Regular cardiac myocyte (primary cell): ENCODE data around the gene GRIN3B. TPM values are rescaled to one million over a fixed set of nuclear protein-coding genes. Genes with fewer than 3 reads are reported as not detected.

Experiments used
- total RNA-seq: library from RNA; depleted of rRNA; stranded (reverse); fragments of >200 nt; gene quantifications from 2 replicates; pipeline ENCODE4 v1.2.3, GENCODE V29; 2014

GRIN3B gene, protein sequence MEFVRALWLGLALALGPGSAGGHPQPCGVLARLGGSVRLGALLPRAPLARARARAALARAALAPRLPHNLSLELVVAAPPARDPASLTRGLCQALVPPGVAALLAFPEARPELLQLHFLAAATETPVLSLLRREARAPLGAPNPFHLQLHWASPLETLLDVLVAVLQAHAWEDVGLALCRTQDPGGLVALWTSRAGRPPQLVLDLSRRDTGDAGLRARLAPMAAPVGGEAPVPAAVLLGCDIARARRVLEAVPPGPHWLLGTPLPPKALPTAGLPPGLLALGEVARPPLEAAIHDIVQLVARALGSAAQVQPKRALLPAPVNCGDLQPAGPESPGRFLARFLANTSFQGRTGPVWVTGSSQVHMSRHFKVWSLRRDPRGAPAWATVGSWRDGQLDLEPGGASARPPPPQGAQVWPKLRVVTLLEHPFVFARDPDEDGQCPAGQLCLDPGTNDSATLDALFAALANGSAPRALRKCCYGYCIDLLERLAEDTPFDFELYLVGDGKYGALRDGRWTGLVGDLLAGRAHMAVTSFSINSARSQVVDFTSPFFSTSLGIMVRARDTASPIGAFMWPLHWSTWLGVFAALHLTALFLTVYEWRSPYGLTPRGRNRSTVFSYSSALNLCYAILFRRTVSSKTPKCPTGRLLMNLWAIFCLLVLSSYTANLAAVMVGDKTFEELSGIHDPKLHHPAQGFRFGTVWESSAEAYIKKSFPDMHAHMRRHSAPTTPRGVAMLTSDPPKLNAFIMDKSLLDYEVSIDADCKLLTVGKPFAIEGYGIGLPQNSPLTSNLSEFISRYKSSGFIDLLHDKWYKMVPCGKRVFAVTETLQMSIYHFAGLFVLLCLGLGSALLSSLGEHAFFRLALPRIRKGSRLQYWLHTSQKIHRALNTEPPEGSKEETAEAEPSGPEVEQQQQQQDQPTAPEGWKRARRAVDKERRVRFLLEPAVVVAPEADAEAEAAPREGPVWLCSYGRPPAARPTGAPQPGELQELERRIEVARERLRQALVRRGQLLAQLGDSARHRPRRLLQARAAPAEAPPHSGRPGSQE
- total RNA-seq, result under 0.01 TPM in 2 replicates

DNA sequence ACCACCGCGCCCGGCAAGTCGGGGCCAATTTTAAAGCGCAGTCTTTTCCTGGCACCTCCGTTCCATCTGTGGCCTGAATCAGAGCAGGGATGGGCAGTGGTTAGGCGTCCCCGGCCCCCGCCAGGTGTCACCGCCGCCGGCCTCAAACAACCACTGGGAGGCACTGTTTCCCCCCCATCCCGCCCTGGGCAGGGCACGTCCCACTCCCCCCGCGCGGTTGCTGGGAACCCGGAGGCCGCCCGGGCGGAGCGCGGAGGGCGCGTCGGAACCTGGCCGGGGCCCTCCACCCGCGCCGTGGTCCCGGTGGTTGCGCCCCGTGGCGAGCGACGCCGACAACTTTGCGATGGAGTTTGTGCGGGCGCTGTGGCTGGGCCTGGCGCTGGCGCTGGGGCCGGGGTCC is at the start of gene GRIN3B:
GRIN3B (plus strand) TSS at position 325 of the 400 bp plus-strand sequence; CDS start at position 344, 19 bp downstream.

GRCh38 chr19:984165-984967 is 15.9 kb upstream of the GRIN3B start, which contains the start of gene WDR18:
TSS of gene WDR18 (plus strand) at chr19:984345. CDS start at chr19:984354, 9 bp downstream.

DNA sequence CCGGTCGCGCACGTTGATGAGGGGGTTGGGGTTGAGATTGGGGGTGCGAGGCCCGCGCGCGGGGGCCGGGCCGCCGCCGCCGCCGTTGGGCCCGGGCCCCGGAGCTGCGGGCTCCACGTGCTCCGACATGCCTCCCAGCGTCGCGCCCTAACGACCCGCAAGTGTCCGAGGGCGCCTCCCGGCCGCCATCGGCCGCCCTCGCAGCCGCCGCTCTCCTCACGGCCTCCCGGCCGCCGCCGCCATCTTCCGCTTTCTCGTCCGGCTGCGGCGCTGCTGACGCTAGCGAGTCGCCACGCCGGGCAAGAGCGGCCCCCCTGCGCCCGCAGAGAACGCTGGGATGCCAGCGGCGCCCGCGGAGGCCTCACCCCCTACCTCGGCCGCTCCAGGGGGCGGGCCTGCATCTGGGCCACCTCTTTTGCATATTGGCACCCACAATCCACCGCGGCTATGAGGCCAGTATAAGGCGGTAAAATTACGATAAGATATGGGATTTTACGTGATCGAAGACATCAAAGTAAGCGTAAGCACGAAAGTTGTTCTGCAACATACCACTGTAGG is 20.7 kb downstream of the GRIN3B start, which contains the start of gene TMEM259:
TMEM259 (minus strand) TSS at position 256 of the 558 bp plus-strand sequence; CDS start at position 129, 127 bp downstream.

DNA sequence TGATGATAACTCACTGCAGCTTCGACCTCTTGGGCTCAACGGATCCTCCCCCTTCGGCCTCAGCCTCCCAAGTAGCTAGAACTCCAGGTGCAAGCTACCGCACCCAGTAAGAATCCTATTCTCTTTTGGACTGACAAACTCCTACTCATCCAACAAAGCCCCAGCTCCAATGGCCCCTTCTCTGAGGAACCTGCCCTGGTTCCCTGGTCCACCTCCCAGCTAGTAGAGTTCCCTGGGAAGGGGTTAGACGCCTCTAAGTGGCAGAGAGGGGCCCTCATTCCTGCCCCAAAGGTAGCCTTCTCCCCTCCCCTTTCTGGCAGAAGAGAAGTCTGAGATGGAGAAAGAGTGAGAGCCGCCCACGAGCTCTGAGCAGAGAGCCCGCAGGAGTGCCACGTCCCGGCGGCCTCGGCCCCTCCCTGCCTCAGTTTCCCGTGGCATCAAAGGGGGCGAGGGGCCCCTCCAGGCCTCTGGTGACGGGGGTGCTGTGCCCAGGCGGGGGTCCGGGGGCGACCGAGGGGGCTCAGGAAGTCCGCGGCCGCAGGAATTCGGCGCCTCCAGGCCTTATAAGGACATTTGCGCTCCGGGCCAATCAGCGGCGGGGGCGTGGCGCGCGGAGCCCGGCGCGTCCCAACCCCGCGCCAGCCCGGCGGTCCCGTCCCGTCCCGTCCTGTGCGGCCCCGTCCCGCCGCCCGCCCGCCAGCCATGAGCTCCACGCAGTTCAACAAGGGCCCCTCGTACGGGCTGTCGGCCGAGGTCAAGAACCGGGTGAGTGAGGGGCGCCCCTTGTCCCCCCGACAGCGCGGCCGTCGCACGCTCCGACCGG is 26.0 kb downstream of the GRIN3B start, which contains the start of gene CNN2:
CNN2 (plus strand) TSS at position 649 of the 823 bp plus-strand sequence; CDS start at position 703, 54 bp downstream.

GRCh38 chr19:1039646-1040475 is 39.6 kb downstream of the GRIN3B start, which contains the start of gene ABCA7:
TSS of gene ABCA7 (plus strand) at chr19:1040107. CDS start at chr19:1041362, 1,255 bp downstream.

Other genes starting within 250 kb of the GRIN3B start
- gene MISP, start 249.3 kb upstream of the GRIN3B start, total RNA-seq, result 0.19 and 0.85 TPM in 2 replicates
- 56.9 and 163 TPM in 2 replicates for gene PTBP1, start 203.0 kb upstream of the GRIN3B start, total RNA-seq
- 0.56 TPM in 1 of 2 replicates, not detected in the other for gene PLPPR3, start 178.5 kb upstream of the GRIN3B start, total RNA-seq
- gene AZU1, start 172.6 kb upstream of the GRIN3B start, total RNA-seq, result not detected in 2 replicates
- gene PRTN3, start 159.4 kb upstream of the GRIN3B start, total RNA-seq, result not detected in 2 replicates
- gene ELANE, start 148.1 kb upstream of the GRIN3B start, total RNA-seq, result not detected in 2 replicates
- 0.38 and 4.5 TPM in 2 replicates for gene CFD, start 140.8 kb upstream of the GRIN3B start, total RNA-seq
- gene MED16, start 107.2 kb upstream of the GRIN3B start, total RNA-seq, result 19.2 and 21.3 TPM in 2 replicates
- gene RNU6-9, start 106.9 kb upstream of the GRIN3B start, total RNA-seq, result not detected in 2 replicates
- gene R3HDM4, start 87.2 kb upstream of the GRIN3B start, total RNA-seq, result 18.3 and 18.4 TPM in 2 replicates
- gene KISS1R, start 83.1 kb upstream of the GRIN3B start, total RNA-seq, result 0.28 TPM in 1 of 2 replicates, not detected in the other
- gene ARID3A, start 74.4 kb upstream of the GRIN3B start, total RNA-seq, result 12.7 and 15.1 TPM in 2 replicates
- gene WDR18, start 16.1 kb upstream of the GRIN3B start, total RNA-seq, result 36.1 and 64.8 TPM in 2 replicates
- gene TMEM259, start 20.7 kb downstream of the GRIN3B start, total RNA-seq, result 65.7 and 95.7 TPM in 2 replicates
- gene RNU6-2, start 21.1 kb downstream of the GRIN3B start, total RNA-seq, result not detected in 2 replicates
- gene CNN2, start 26.2 kb downstream of the GRIN3B start, total RNA-seq, result 141 and 167 TPM in 2 replicates
- 5.0 and 5.9 TPM in 2 replicates for gene ABCA7, start 39.7 kb downstream of the GRIN3B start, total RNA-seq
- gene ARHGAP45, start 66.7 kb downstream of the GRIN3B start, total RNA-seq, result 1.7 and 2.0 TPM in 2 replicates
- 42.8 and 90.5 TPM in 2 replicates for gene POLR2E, start 95.0 kb downstream of the GRIN3B start, total RNA-seq
- 187 and 281 TPM in 2 replicates for gene GPX4, start 103.6 kb downstream of the GRIN3B start, total RNA-seq
- gene SBNO2, start 173.8 kb downstream of the GRIN3B start, total RNA-seq, result 34.1 and 40.3 TPM in 2 replicates
- 82.9 and 101 TPM in 2 replicates for gene STK11, start 205.4 kb downstream of the GRIN3B start, total RNA-seq
- 1.7 TPM in 2 replicates for gene CBARP, start 237.6 kb downstream of the GRIN3B start, total RNA-seq
- gene ATP5F1D, start 241.3 kb downstream of the GRIN3B start, total RNA-seq, result 11.8 and 29.1 TPM in 2 replicates
- gene MIDN, start 248.2 kb downstream of the GRIN3B start, total RNA-seq, result 8.7 and 22.4 TPM in 2 replicates